Right cardiac atrium (tissue), 5 donors: ENCODE measurements around the gene UNC79. TPM values are rescaled to one million over a fixed set of nuclear protein-coding genes. Genes with fewer than 3 reads are reported as not detected.

Experiments used
- ATAC-seq, 2 donors: fragments of 200-7000 bp; cut with Tn5 transposase; one replicate each; pipeline versions ENCODE4 v1.8.0 to v1.9.1; 2020; ENCODE audit warnings: moderate library complexity in 2 of 2, mild to moderate bottlenecking in 1 of 2
- DNase-seq, 3 donors: peaks; one replicate each; pipeline ENCODE4 v3.0.0-alpha.2; 2020
- H3K27ac ChIP-seq: one replicate; pipeline ENCODE4 v1.5.1; 2013; ENCODE audit warnings: mild to moderate bottlenecking, low read length, control low read depth, moderate library complexity
- H3K27me3 ChIP-seq: one replicate; pipeline ENCODE4 v1.6.1; 2013; ENCODE audit not compliant: control insufficient read depth, insufficient read depth
- H3K4me1 ChIP-seq: one replicate; pipeline ENCODE4 v1.6.1; 2013; ENCODE audit warnings: low read length; ENCODE audit not compliant: control insufficient read depth, insufficient read depth
- H3K4me3 ChIP-seq: one replicate; pipeline ENCODE4 v1.5.1; 2013; ENCODE audit warnings: low read length, control low read depth
- H3K9me3 ChIP-seq: one replicate; pipeline ENCODE4 v1.6.1; 2013; ENCODE audit warnings: low read length; ENCODE audit not compliant: control insufficient read depth
- WGBS: extraction: QIAGEN DNeasy Blood & Tissue Kit; methylation state at CpG from one replicate; pipeline ENCODE4 v1.1.7; 2013; 5-methylcytosine and 5-hydroxymethylcytosine counted together
- intact Hi-C, 4 donors: fragments of 100-400 bp; cut with DNase I; formaldehyde crosslinking; loops; one replicate each; pipeline versions ENCODE4 v1.11.0 to v1.14.0; 2022 to 2023
- polyA plus RNA-seq: library from polyadenylated mRNA; stranded (reverse); fragments of 200-250 nt; gene quantifications from one replicate; pipeline ENCODE4 v1.2.3, GENCODE V29; 2013
- total RNA-seq, 4 donors: library from RNA; stranded (reverse); fragmentation: NEBNext Ultra II Directional; extraction: Animal tissue kit (Norgen Biotek cat#: 25700); gene quantifications; one replicate each; pipeline ENCODE4 v1.2.1, GENCODE V29; 2021
- donor health status: healthy with polysubstance abuse.
- donor health status: DM: no; HTN: yes; CAD: no.
- donor health status: DM: no; HTN: no; CAD: no.
- donor health status: DM: no; HTN: yes; CAD: no; lungs with severe emphysema.
- donor health status: DM: yes; HTN: yes; CAD: no.

The UNC79 gene
- total and polyA plus RNA-seq, 5 donors, result 0.16 to 0.40 (median 0.22) TPM

DNA sequence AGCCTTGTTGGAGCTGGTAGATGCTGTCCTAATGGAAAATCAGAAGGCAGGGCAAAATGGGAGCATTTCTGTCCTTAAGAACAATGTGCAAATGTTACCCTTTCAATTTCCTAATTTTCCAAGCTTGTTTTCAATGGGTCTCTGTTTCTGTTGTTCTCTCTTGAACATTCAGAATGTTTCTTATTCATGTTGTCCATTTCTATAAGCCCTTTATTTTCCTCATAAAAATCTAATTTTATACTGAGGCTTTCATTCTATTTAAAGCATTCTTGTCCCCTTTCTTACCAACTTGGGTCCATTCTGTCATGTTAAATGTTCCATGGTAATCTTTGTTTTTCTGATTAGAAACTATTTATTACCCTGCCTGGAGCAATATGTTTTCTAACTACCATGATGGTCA is 232.6 kb downstream of the UNC79 start:
- intact Hi-C loops, result no loop called here
- Histone ChIP-seq H3K9me3 (no peaks in the 10 kb centered on the region), H3K27me3 (no peaks in the 10 kb centered on the region), H3K4me1 (no peaks in the 10 kb centered on the region), H3K27ac (no peak overlapping the region), H3K4me3 (no peak overlapping the region)
- DNase-seq (no peak), ATAC-seq (no peak)

DNA sequence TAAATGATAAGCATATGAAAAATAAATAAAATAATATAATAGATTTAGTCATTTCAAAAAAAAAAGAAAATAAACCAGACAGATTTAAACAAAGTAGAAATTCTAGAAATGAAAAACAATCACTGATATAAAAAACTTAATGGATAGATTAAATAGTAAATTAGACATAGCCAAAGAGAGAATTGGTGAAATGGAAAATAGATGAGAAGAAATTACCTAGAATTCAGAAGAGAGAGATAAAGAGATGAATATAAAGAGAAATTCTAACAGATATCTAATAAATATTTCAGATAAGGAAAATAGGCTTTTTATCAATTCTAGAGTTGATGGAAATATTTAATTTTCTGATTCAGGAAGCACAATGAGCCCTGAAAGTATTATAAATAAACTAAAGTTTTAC is 234.4 kb downstream of the UNC79 start:
- no peaks in the 10 kb centered on the region for H3K4me1 ChIP-seq
- H3K9me3 ChIP-seq, result no peaks in the 10 kb centered on the region
- no peak for ATAC-seq
- intact Hi-C loops, result no loop called here
- no peak for DNase-seq
- no peak overlapping the region for H3K4me3 ChIP-seq
- no peaks in the 10 kb centered on the region for H3K27me3 ChIP-seq
- H3K27ac ChIP-seq, result no peak overlapping the region

DNA sequence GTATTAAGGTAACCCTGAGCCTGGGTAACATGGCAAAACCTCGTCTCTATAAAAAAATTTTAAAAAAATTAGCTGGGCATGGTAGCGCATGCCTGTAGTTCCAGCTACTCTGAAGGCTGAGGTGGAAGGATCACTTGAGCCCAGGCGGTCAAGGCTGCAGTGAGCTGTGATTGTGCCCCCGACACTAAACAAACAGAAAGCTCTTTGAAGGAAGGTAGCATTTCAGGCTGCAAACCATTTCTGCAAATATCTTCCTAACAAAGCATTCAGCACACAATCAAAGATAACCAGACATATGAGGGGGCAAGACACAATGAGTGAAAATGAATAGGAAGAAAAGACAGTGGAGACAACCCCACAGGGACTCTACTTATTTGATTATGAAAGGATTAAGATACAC is 238.9 kb downstream of the UNC79 start:
- WGBS, result 83% methylated on average over 4 of the region's 4 CpGs
- no peaks in the 10 kb centered on the region for H3K27me3 ChIP-seq
- no peak overlapping the region for H3K27ac ChIP-seq
- ATAC-seq (no peak), DNase-seq (no peak)
- no peak overlapping the region for H3K4me3 ChIP-seq
- intact Hi-C loops, result no loop called here
- H3K9me3 ChIP-seq, result no peaks in the 10 kb centered on the region
- no peaks in the 10 kb centered on the region for H3K4me1 ChIP-seq

DNA sequence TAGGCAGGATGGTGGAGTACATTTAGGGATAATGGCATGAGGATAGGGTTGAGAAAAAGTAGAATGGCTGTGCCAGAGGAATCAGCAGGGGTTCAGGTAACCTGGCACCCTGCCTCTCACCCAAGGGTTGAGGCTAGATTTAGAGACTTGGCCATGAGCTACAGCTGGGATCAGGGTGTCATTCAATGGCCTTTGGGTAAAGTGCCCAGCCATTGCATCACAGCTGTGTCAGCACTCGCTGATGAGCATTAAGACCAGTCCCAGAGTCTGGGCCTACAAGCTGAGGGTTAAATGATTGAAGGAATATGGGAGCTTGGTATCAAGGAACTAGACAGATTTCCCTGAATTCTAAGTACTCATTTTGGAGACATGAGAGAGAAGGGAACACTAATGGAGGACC is 243.6 kb downstream of the UNC79 start:
- H3K9me3 ChIP-seq, result no peaks in the 10 kb centered on the region
- H3K27ac ChIP-seq, result no peak overlapping the region
- 98% methylated on average over 1 of the region's 1 CpG for WGBS
- H3K4me1 ChIP-seq, result no peaks in the 10 kb centered on the region
- intact Hi-C loops, result no loop called here
- no peaks in the 10 kb centered on the region for H3K27me3 ChIP-seq
- ATAC-seq (no peak), DNase-seq (no peak)
- H3K4me3 ChIP-seq, result no peak overlapping the region

DNA sequence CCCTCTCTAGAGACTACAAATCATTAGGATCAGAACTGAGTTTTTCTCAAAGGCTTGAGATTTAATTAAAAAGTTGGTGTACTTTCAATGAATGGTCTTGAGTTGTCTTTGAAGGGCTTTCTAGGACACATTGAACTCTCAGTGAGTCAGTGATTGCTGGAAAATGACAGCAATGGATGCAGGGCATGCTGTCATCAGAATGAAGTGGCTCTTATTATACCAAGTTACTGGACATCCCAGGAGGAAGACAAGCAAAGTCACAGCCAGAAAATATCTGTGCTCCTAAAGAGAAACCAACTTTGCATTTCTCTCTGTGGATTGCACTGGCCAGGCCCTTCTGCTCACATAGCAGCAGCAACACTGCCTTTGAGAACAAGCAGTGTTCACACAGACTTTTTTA is 244.9 kb downstream of the UNC79 start:
- intact Hi-C loops, result no loop called here
- Histone ChIP-seq H3K4me1 (no peaks in the 10 kb centered on the region), H3K27ac (no peak overlapping the region), H3K9me3 (no peaks in the 10 kb centered on the region), H3K4me3 (no peak overlapping the region), H3K27me3 (no peaks in the 10 kb centered on the region)
- DNase-seq, result no peak
- ATAC-seq, result peak; percentile 71 to 73

DNA sequence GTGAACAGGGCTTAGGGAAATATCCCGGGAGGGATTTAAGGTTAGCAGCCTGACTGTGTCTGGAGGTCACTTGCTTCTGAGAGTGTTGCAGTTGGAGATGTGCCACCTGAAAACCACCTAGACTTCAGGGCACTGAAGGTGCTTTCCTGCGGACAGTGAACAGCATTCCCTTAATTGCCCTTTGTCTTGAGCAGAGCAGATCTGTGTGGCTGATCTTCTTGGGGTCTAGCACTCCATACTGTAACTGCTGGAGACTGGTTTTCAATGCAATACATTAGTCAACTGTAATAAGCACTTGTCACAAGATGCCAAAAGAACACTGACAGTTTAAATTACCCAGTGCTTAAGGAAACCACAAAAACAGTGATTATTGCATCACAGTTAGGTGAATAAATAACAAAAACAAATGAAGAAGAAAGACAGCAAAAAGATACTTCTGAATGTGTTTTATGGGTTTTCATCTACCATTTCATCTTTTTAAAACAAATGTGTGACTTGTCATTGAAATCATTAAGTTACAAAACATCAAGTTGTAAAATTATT is 245.7 kb downstream of the UNC79 start:
- H3K4me3 ChIP-seq, result no peak overlapping the region
- intact Hi-C loops, result no loop called here
- H3K27me3 ChIP-seq, result no peaks in the 10 kb centered on the region
- ATAC-seq, result no peak
- no peak overlapping the region for H3K27ac ChIP-seq
- no peaks in the 10 kb centered on the region for H3K4me1 ChIP-seq
- WGBS, result 88% methylated on average over 2 of the region's 2 CpGs
- H3K9me3 ChIP-seq, result no peaks in the 10 kb centered on the region
- no peak for DNase-seq

DNA sequence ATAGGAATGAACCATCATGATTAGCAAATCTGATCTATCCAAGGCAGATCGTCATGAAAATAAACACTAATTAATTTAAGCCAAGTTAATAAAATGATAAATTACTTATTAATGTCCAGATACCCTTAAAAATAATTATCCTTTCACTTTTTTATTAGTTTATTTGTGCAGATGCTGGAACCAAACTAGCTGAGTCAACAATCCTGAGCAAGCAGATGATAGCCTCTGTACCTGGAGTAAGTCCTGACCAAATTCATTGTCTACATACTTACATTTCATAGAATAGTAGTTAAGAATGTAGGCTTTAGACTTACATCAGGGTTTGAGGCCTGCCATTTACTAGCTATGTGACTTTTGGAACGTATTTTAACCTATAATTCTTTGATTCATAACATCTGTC is 251.7 kb downstream of the UNC79 start:
- intact Hi-C loops, result no loop called here
- no peak overlapping the region for H3K4me3 ChIP-seq
- WGBS, result 80% methylated on average over 2 of the region's 2 CpGs

DNA sequence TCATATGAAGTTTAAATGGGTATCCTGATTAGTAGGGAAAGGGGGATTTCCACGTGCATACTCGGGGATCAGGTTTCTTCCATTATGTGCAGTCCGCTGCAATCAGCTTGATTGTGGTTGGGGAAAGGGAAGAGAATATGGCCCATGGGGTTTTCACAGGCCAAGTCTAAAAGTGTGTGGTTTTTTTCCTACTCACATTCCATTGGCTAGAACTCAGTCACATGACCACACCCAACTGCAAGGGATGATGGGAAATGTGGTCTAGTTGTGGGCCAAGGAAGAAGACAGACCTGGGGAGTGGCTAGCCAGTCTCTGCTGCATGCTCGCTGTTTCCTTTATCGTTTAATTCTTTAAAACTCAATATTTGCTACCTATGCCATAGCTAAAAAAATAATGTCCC is 252.5 kb downstream of the UNC79 start:
- ATAC-seq (peak in 1 of 2 donors; percentile 59), DNase-seq (no peak)
- Histone ChIP-seq H3K4me3 (no peak overlapping the region), H3K4me1 (no peaks in the 10 kb centered on the region), H3K9me3 (no peaks in the 10 kb centered on the region), H3K27ac (no peak overlapping the region), H3K27me3 (no peaks in the 10 kb centered on the region)
- 53% methylated on average over 5 of the region's 5 CpGs for WGBS
- intact Hi-C loops, result no loop called here

More for the DNA sequence above, 251.7 kb downstream of the UNC79 start:
- no peak for DNase-seq
- no peaks in the 10 kb centered on the region for H3K27me3 ChIP-seq
- no peak for ATAC-seq
- H3K9me3 ChIP-seq, result no peaks in the 10 kb centered on the region
- H3K4me1 ChIP-seq, result no peaks in the 10 kb centered on the region
- no peak overlapping the region for H3K27ac ChIP-seq

DNA sequence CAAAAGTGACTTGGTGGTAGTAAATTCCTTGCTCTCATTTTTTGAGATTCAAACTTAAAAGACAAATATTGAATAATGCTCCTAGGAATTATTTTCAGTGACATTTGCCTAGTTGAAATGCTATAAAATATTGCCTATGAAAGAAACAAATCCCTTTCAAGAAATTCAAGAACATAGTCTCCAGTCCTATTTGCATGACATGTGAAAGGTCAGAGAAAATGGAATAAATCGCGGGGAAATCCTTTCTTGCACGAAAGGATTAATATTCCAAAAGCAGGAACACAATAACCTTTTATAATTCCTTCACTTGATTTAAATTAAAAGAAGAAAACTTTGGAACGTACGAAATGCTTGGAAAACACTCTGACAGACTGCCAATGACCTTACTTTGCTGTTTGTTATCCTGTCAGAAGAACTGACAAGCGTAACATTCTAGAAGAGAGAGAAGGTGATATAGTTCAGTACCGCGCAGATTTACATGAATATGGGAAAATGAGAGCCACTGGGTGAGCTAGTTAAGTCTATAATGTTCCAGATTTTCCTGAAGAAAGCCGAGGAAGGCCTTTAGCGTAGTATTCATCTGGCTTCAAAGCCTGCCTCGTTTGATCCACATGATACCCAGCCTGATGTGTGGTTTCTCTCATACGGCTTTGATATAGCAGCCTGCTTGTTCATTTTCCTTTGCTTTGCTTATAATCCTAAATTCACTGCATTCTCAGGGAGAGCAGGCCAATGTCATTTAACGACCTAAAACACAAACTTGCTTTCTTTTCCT is 254.6 kb downstream of the UNC79 start:
- DNase-seq, result no peak
- Histone ChIP-seq H3K27ac (no peak overlapping the region), H3K27me3 (no peaks in the 10 kb centered on the region), H3K9me3 (no peaks in the 10 kb centered on the region), H3K4me1 (no peaks in the 10 kb centered on the region), H3K4me3 (no peak overlapping the region)
- 78% methylated on average over 13 of the region's 13 CpGs for WGBS
- ATAC-seq, result no peak
- intact Hi-C loops, result no loop called here

DNA sequence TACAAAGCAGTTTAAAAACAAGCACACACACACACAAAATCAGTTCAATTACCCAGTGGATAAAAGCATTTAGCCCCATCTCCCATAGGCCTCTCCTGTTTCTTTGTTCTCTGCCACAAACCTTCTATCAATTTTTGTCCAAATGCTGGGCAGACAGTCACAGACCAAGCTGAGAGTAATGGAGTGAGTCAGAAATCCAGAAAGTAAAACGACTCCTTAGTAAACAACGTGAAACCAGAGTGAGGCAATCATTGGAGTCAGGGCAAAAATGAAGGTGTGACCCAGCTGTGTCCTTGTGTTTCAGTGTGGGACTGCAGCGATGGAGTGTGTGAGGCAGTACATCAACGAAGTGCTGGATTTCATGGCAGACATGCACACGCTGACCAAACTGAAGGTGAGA is 255.5 kb downstream of the UNC79 start:
- Histone ChIP-seq H3K9me3 (no peaks in the 10 kb centered on the region), H3K4me3 (no peak overlapping the region), H3K27me3 (no peaks in the 10 kb centered on the region), H3K4me1 (no peaks in the 10 kb centered on the region), H3K27ac (no peak overlapping the region)
- WGBS, result 73% methylated on average over 5 of the region's 5 CpGs
- intact Hi-C loops, result no loop called here
- DNase-seq, result no peak
- no peak for ATAC-seq

DNA sequence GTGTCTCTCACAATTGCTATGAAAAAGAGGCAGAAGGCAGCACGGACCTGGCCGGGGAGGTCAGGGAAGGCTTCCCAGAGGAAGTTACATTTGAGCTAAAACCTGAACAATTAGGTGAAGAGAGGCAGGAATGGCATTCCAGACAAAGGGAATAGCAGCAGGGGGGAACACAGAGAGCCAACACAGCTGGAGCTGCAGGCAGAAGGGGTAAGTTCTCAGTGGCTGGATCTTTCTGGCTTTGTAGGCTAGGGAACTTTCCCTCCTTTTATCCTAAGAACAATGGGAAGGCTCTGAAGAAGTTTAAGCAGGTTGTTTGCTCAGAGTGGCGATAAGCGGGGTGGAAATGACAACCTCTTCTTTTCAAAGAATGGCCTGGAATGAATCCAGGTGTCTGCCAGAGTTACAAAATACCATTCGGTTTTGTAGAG is 257.5 kb downstream of the UNC79 start:
- no peak for DNase-seq
- intact Hi-C loops, result no loop called here
- ATAC-seq, result no peak
- no peaks in the 10 kb centered on the region for H3K4me1 ChIP-seq
- H3K27me3 ChIP-seq, result no peaks in the 10 kb centered on the region
- no peak overlapping the region for H3K27ac ChIP-seq
- H3K4me3 ChIP-seq, result no peak overlapping the region
- H3K9me3 ChIP-seq, result no peaks in the 10 kb centered on the region
- WGBS, result 29% methylated on average over 5 of the region's 5 CpGs

DNA sequence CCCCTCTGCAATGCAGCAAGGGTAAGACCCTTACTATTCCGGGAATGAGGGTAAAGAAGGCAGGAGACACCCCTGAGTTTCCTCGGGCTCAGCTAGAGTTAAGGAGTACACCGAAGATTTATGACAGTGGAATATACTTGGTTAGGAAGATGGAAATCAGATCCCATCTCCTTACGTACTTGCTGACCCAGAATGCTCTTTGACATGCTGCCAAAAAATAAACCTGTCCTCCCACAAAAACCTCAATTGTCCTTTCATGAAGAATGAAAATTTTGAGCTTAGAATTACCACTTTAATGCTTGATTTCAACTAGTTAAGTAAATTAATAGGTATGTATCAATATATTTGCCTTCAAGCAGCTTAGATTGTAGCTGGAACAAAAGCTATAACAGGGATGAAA is 258.1 kb downstream of the UNC79 start:
- Histone ChIP-seq H3K27ac (no peak overlapping the region), H3K27me3 (no peaks in the 10 kb centered on the region), H3K4me1 (no peaks in the 10 kb centered on the region), H3K4me3 (no peak overlapping the region), H3K9me3 (no peaks in the 10 kb centered on the region)
- no peak for ATAC-seq
- intact Hi-C loops, result no loop called here
- WGBS, result 39% methylated on average over 4 of the region's 4 CpGs
- no peak for DNase-seq
